Karpas-422 (cell line): ENCODE measurements around the gene KCNH1. TPM values are rescaled to one million over a fixed set of nuclear protein-coding genes. Genes with fewer than 3 reads are reported as not detected.
"Not testable (repeated sequence)": the region's sequence is repeated elsewhere in the genome, so short reads cannot be mapped to it uniquely, and the experiment has no call there.

Source experiments
- DNase-seq: peaks from one replicate; pipeline ENCODE4 v3.0.0-alpha.2; 2015
- H2AFZ ChIP-seq: fragments of 200-600 bp; sonication (generic); 2 replicates; pipeline ENCODE4 v1.6.1; 2014; ENCODE audit warnings: antibody characterized with exemption, low read length, mixed read lengths
- H3K27ac ChIP-seq: fragments of 200-600 bp; sonication (generic); 2 replicates; pipeline ENCODE4 v1.5.1; 2014; ENCODE audit warnings: mild to moderate bottlenecking, low read length, moderate library complexity
- H3K27me3 ChIP-seq: fragments of 200-600 bp; sonication (generic); 2 replicates; pipeline ENCODE4 v1.6.1; 2014; ENCODE audit warnings: low read length, mixed read lengths
- H3K36me3 ChIP-seq: fragments of 200-600 bp; sonication (generic); 2 replicates; pipeline ENCODE4 v1.6.1; 2014; ENCODE audit warnings: low read length, mixed read lengths; ENCODE audit not compliant: insufficient read depth
- H3K4me1 ChIP-seq: fragments of 200-600 bp; sonication (generic); 2 replicates; pipeline ENCODE4 v1.6.1; 2014; ENCODE audit warnings: mild to moderate bottlenecking, low read length, mixed read lengths
- H3K4me2 ChIP-seq: fragments of 200-600 bp; sonication (generic); 2 replicates; pipeline ENCODE4 v1.6.1; 2014; ENCODE audit warnings: low read length, low read depth, mild to moderate bottlenecking; ENCODE audit not compliant: poor library complexity, severe bottlenecking
- H3K4me3 ChIP-seq: fragments of 200-600 bp; sonication (generic); 2 replicates; pipeline ENCODE4 v1.5.1; 2014; ENCODE audit warnings: mild to moderate bottlenecking, antibody characterized with exemption, low read length, mixed read lengths
- H3K79me2 ChIP-seq: fragments of 200-600 bp; sonication (generic); 2 replicates; pipeline ENCODE4 v1.6.1; 2014; ENCODE audit warnings: mild to moderate bottlenecking, low read length, mixed read lengths
- H3K9ac ChIP-seq: fragments of 200-600 bp; sonication (generic); 2 replicates; pipeline ENCODE4 v1.6.0; 2014; ENCODE audit warnings: low read length
- H3K9me2 ChIP-seq: fragments of 200-600 bp; sonication (generic), shearing (Covaris generic); replicated peaks from 2 replicates; pipeline ENCODE4 v1.6.0; 2014; ENCODE audit warnings: mild to moderate bottlenecking, low read length, moderate library complexity; ENCODE audit not compliant: insufficient read depth
- H3K9me3 ChIP-seq: fragments of 300-700, 200-600 bp; sonication (generic); 2 replicates; pipeline ENCODE4 v1.6.1; 2014; ENCODE audit warnings: low read length, mixed read lengths
- H4K20me1 ChIP-seq: fragments of 200-600 bp; sonication (generic); 2 replicates; pipeline ENCODE4 v1.6.1; 2014; ENCODE audit warnings: mild to moderate bottlenecking, antibody characterized with exemption, low read length, low read depth; ENCODE audit not compliant: insufficient read depth
- total RNA-seq: library from RNA; depleted of rRNA; stranded (reverse); fragments of >200 nt; shearing (Covaris generic); gene quantifications from 2 replicates; pipeline ENCODE4 v1.2.3, GENCODE V29; 2014; ENCODE audit warnings: low replicate concordance

The KCNH1 gene
- total RNA-seq, 1 experiment from 2014 or later = not detected

GRCh38 chr1:211013346-211014240 lies 120.4 kb downstream of the KCNH1 start:
- Histone ChIP-seq H3K9me2 (no peaks in the 10 kb centered on the region), H3K9me3 (no peaks in the 10 kb centered on the region), H3K27ac (no peak overlapping the region), H3K9ac (no peak overlapping the region), H3K36me3 (no peaks in the 10 kb centered on the region), H3K4me3 (no peak overlapping the region), H3K79me2 (no peaks in the 10 kb centered on the region), H3K27me3 (no peaks in the 10 kb centered on the region), H3K4me1 (no peaks in the 10 kb centered on the region), H4K20me1 (no peaks in the 10 kb centered on the region), H2AFZ (no peak overlapping the region), H3K4me2 (no peak overlapping the region)
- no peak for DNase-seq

GRCh38 chr1:211011128-211011527 lies 122.8 kb downstream of the KCNH1 start:
- H3K79me2 ChIP-seq, H2AFZ ChIP-seq, DNase-seq, H3K9ac ChIP-seq, H3K9me3 ChIP-seq, H3K27me3 ChIP-seq, H3K4me1 ChIP-seq, H3K4me3 ChIP-seq, H3K27ac ChIP-seq, H4K20me1 ChIP-seq, H3K4me2 ChIP-seq, H3K9me2 ChIP-seq, H3K36me3 ChIP-seq: not testable (repeated sequence)

GRCh38 chr1:211009944-211010343 lies 124.0 kb downstream of the KCNH1 start:
- Histone ChIP-seq H3K4me2 (no peak overlapping the region), H3K9me2 (no peaks in the 10 kb centered on the region), H3K4me3 (no peak overlapping the region), H3K4me1 (no peaks in the 10 kb centered on the region), H4K20me1 (no peaks in the 10 kb centered on the region), H3K36me3 (no peaks in the 10 kb centered on the region), H3K79me2 (no peaks in the 10 kb centered on the region), H3K9me3 (no peaks in the 10 kb centered on the region), H2AFZ (no peak overlapping the region), H3K27me3 (no peaks in the 10 kb centered on the region), H3K27ac (no peak overlapping the region), H3K9ac (no peak overlapping the region)
- DNase-seq = no peak

- Histone ChIP-seq H3K36me3 (no peaks in the 10 kb centered on the region), H3K4me3 (no peak overlapping the region), H2AFZ (no peak overlapping the region), H3K9me2 (no peaks in the 10 kb centered on the region), H3K27me3 (no peaks in the 10 kb centered on the region), H3K4me1 (no peaks in the 10 kb centered on the region), H3K9ac (no peak overlapping the region), H4K20me1 (no peaks in the 10 kb centered on the region), H3K79me2 (no peaks in the 10 kb centered on the region), H3K4me2 (no peak overlapping the region), H3K27ac (no peak overlapping the region), H3K9me3 (no peaks in the 10 kb centered on the region)
- DNase-seq = no peak
Measured at GRCh38 chr1:211007830-211008229, 126.1 kb downstream of the KCNH1 start.

GRCh38 chr1:210995931-210996330 lies 138.0 kb downstream of the KCNH1 start:
- H3K4me1 ChIP-seq, DNase-seq, H3K36me3 ChIP-seq, H2AFZ ChIP-seq, H4K20me1 ChIP-seq, H3K27me3 ChIP-seq, H3K27ac ChIP-seq, H3K9me3 ChIP-seq, H3K9me2 ChIP-seq, H3K9ac ChIP-seq, H3K4me2 ChIP-seq, H3K4me3 ChIP-seq, H3K79me2 ChIP-seq: not testable (repeated sequence)

GRCh38 chr1:210992837-210993236 lies 141.1 kb downstream of the KCNH1 start:
- H3K27me3 ChIP-seq = no peaks in the 10 kb centered on the region
- H3K4me3 ChIP-seq = no peak overlapping the region
- no peaks in the 10 kb centered on the region for H3K36me3 ChIP-seq
- no peaks in the 10 kb centered on the region for H4K20me1 ChIP-seq
- no peak overlapping the region for H3K4me2 ChIP-seq
- H3K27ac ChIP-seq = no peak overlapping the region
- no peak overlapping the region for H2AFZ ChIP-seq
- no peak for DNase-seq
- H3K9me3 ChIP-seq = no peaks in the 10 kb centered on the region
- H3K4me1 ChIP-seq = no peaks in the 10 kb centered on the region
- H3K9me2 ChIP-seq = no peaks in the 10 kb centered on the region
- H3K79me2 ChIP-seq = no peaks in the 10 kb centered on the region
- no peak overlapping the region for H3K9ac ChIP-seq

GRCh38 chr1:210989905-210990304 lies 144.0 kb downstream of the KCNH1 start:
- no peaks in the 10 kb centered on the region for H3K27me3 ChIP-seq
- no peak overlapping the region for H3K27ac ChIP-seq
- no peak overlapping the region for H3K4me3 ChIP-seq
- no peaks in the 10 kb centered on the region for H3K4me1 ChIP-seq
- H2AFZ ChIP-seq = no peak overlapping the region
- H3K9ac ChIP-seq = no peak overlapping the region
- no peaks in the 10 kb centered on the region for H3K9me2 ChIP-seq
- H3K9me3 ChIP-seq = no peaks in the 10 kb centered on the region
- no peaks in the 10 kb centered on the region for H3K79me2 ChIP-seq
- H3K36me3 ChIP-seq = no peaks in the 10 kb centered on the region
- no peak for DNase-seq
- no peak overlapping the region for H3K4me2 ChIP-seq
- no peaks in the 10 kb centered on the region for H4K20me1 ChIP-seq

- no peaks in the 10 kb centered on the region for H3K36me3 ChIP-seq
- no peak overlapping the region for H3K27ac ChIP-seq
- no peak overlapping the region for H3K9ac ChIP-seq
- no peaks in the 10 kb centered on the region for H4K20me1 ChIP-seq
- no peak overlapping the region for H2AFZ ChIP-seq
- no peaks in the 10 kb centered on the region for H3K9me3 ChIP-seq
- DNase-seq = no peak
- no peak overlapping the region for H3K4me2 ChIP-seq
- no peaks in the 10 kb centered on the region for H3K27me3 ChIP-seq
- H3K79me2 ChIP-seq = no peaks in the 10 kb centered on the region
- no peak overlapping the region for H3K4me3 ChIP-seq
- H3K9me2 ChIP-seq = no peaks in the 10 kb centered on the region
- H3K4me1 ChIP-seq = no peaks in the 10 kb centered on the region
Measured at GRCh38 chr1:210981490-210981889, 152.5 kb downstream of the KCNH1 start.
